Stimulated activated CD4-positive, alpha-beta T cell treated with anti-CD3 and anti-CD28 coated beads, Interleukin-2, amount 100 ng/mL, for 4 hours (primary cell): Measurements from ENCODE around the gene SLC17A7.

Source experiments
- DNase-seq: peaks from one replicate; pipeline ENCODE4 v3.0.0-alpha.2; 2020; ENCODE audit warnings: low read depth

SLC17A7 gene

DNA sequence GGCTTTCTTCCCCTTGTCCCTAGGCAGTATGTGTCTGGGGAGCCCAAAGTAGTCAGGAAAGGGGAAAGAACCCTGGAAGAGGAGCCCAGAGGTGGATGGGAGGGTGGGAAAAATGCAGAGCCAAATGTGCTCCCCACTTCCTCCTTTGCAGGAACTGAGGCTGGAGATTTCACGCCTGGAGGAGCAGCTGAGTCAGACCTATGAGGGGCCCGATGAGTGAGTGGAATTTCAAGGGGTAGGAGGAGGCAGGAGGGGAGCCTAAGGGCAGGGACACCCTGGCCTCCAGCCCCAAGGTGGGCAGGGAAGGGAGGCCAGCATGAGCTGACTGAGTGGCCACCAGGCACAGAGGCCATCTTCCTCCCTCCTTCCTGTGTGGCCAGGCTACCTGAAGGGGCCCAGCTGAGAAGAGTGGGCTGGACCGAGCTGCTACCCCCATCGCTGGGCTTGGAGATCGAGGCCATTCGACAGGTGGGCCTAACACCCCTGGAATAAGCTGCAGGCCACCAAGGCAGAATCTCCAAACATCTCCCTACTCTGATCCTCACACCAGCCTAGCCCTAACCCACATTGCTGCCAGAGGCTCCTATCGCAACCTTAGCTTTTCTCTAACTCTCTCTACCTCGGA lies 32.4 kb downstream of the SLC17A7 start:
- no peak for DNase-seq

DNA sequence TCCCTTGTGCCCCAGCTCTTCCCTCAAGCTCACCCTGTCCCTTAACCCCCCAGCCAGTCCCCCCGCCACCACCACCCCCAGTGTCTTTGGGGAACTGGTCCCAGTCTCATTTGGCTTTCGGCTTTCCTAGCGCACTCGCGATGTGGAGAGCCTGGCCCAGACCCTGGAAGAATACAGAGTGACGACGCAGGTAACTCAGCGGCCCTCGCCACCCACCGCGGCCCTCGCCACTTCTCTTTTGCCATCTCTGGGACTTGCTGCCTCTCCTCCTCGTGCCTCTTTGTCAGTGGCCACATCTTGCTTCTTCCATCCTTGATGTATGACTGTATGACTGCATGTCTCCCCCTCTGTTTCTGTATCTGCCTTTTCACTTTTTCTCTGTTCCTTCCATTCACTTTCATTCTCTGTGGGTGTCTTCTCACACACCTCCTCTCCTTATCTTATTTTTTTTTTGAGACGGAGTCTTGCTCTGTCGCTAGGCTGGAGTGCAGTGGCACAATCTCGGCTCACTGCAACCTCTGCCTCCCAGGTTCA lies 33.8 kb downstream of the SLC17A7 start:
- DNase-seq, result no peak

DNA sequence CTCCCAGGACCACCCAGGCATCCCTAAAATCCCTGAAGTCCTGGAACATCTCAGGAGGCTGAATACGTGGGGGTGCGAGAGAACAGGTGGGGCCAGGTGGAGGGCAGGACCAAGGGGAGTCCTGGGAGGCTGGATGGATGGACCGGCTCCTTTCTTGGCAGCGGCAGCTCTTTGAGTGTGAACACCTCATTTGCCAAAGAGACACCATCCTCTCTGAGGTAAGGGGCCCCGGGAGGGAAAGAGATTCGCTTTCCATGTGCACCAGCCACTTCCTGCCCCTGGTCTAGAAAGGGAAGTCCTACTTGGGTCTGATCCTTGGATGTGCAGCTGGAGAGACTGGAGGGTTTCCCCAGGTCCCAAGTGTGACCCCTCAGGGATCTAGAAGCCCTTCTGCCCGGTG lies 34.2 kb downstream of the SLC17A7 start:
- DNase-seq, result no peak

DNA sequence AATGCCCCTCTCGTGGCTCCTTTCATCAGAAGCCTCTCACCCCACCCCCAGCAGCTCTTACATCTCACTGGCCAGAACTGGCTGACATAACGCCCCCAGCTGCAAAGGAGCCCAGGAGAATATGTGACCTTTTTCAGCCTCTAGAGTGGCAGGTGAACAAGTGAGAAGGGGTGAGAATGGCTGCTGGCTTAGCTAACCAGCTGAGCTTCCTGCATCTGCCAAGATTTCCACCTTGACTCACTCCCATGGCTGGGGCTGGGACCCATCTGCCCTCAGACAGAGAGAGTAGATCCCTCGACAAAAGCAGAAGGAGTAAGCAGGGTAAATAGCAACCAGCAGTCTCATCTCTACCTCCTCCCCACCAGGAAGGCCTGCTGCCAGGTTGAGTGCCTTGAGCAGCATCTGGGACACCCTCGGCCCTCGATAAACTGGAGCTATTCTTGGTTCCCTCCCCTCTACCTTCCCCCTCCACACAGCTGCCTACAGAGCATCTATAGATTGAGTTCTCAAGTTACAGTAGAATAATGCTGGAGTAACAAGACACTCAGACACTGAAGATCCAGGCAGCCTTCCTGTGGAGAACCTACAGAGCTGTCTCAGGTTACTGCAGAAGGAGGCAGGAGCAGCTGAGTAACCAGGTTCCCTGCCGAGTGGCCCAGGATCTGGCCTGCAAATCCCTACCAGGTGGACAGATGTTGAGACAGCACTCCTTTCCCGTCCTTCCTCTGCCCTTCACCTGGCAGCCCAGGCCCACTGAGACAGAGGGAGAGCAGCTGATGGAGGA lies 37.7 kb downstream of the SLC17A7 start:
- no peak for DNase-seq

DNA sequence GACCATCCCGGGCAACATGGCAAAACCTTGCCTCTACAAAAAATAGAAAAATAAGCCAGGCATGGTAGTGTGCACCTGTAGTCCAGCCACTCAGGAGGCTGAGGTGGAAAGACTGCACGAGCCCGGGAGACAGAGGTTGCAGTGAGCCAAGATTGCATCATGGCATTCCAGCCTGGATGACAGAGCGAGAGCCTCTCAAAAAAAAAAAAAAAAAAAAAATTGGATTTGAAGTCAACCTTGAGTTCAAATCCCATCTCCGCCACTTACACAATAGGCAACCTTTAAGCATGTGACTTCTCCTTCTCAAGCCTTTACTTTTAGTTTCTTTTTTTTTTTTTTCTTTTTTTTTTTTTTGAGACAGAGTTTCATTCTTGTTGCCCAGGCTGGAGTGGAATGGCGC lies 41.3 kb downstream of the SLC17A7 start:
- DNase-seq, result no peak

DNA sequence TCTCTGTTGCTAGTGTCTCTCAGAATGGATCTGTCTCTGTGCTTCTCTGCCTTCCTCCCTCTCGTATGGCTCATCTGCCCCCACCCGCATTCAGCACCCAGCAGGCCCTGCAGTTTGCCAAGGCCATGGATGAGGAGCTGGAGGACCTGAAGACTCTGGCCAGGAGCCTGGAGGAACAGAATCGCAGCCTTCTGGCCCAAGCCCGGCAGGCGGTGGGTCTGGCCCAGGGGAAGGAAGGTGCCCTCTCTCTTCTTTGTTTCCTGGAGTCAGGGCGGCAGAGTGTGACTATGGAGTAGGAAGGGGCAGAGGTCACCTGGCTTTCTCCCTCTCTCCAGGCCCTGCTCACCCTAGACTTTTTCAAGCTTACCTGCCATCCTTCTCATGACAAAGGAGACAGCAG lies 42.4 kb downstream of the SLC17A7 start:
- DNase-seq, result no peak

DNA sequence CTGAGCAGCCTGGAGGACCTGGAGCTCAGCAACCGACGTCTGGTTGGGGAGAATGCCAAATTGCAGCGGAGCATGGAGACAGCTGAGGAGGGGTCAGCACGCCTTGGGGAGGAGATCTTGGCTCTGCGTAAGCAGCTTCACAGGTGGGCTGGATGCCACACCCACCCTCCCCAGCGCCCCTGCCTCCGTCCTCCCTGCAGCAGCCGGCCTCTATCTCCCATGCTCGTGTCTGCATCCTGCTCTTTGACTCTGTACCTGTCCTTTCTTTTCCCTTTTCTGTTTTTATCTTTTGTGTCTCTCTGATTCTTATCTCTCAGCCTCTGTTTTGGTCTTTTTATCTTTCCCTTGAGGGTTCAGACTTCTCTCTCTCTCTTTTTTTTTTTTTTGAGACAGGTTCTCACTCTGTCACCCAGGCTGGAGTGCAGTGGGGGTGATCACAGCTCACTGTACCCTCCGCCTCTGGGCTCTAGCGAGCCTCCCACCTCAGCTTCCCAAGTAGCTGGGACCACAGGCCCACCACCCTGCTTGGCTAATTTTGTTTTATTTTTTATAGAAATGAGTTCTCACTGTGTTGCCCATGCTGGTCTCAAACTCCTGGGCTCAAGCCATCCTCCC lies 43.2 kb downstream of the SLC17A7 start:
- DNase-seq, result no peak

DNA sequence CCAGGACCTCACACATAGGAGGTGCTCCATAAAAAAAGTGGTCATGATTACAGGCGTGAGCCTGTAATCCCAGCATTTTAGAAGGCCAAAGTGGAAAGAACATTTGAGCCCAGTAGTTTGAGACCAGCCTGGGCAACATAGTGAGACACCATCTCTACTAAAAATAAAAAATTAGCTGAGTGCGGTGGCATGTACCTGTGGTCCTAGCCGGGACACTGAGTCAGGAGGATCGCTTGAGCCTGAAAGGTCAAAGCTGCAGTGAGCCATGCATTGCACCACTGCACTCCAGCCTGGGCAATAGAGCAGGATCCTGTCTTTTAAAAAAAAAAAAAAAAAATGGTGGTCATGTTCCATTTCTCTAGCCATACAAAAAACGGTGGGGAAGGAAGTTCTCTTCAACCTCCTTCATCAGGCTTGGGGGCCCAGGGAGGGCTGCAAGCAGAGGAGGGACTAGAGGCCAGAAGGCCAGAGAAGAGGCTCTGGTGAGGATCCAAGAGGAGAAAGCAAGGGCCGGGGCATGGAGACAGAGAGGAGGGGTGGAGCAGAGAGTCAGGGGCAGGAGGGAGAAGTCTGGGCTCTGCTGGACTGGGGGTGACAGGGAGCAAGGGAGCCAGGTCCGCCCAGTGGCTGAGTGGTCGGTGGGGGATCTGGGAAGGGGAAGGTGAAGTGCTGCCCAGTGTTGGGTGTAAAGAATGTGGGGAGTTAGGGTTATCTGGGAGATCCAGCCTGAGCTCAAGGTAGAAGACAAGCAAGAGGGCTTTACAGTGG lies 44.4 kb downstream of the SLC17A7 start:
- no peak for DNase-seq

DNA sequence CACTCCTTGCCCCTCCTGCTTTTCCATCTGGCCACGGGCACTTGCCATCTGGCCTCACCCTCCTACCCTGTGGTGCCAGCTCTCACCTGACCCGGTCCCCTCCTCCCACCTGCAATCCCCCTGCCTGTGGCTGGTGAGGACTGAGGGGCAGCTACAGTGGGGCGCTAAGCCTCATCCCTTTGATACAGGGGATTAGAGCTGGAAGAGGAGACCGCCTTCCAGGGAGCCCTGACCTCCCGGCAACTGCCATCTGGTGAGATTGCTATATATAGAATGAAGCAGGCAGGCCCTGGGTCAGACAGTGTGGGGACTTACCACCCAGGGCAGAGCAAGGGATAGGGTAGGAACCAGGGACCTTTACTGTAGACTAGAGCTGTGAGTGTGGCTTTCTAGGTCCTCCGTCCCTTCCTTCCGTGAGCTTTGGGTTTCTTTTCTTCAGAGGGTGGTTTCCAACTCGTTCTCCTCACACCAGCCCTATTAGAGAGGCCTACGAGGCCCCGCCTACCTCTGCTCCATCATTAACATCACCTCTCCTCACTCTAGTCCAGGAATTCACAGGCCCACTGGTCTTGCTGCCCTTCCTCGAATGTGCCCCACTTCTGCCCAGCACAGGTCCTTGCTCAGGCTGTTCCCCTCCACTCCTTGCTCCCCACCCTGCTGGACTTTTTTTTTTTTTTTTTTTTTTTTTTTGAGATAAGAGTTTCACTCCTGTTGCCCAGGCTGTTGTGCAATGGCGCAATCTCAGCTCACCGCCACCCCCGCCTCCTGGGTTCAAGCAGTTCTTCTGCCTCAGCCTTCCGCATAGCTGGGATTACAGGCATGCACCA lies 45.5 kb downstream of the SLC17A7 start:
- no peak for DNase-seq

DNA sequence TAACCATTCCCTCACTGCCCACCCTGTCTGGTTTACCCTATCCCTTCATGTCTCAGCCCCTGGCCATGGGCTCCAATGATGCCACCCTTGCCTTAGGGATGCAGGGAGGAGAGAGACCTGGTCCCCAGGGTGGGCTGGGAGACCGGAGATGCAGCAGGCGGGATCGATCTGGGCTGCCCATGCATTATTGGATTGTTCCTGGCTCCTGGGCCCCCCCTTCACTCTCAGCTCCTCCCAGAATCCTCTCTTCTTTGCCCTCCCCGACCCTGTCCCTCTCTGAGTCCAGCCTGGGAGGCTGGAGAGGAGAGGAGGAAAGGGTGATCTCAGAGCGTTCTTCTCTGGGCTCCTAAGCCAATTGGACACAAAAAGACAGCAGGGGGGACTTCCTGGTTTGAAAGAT lies 47.4 kb downstream of the SLC17A7 start:
- no peak for DNase-seq

DNA sequence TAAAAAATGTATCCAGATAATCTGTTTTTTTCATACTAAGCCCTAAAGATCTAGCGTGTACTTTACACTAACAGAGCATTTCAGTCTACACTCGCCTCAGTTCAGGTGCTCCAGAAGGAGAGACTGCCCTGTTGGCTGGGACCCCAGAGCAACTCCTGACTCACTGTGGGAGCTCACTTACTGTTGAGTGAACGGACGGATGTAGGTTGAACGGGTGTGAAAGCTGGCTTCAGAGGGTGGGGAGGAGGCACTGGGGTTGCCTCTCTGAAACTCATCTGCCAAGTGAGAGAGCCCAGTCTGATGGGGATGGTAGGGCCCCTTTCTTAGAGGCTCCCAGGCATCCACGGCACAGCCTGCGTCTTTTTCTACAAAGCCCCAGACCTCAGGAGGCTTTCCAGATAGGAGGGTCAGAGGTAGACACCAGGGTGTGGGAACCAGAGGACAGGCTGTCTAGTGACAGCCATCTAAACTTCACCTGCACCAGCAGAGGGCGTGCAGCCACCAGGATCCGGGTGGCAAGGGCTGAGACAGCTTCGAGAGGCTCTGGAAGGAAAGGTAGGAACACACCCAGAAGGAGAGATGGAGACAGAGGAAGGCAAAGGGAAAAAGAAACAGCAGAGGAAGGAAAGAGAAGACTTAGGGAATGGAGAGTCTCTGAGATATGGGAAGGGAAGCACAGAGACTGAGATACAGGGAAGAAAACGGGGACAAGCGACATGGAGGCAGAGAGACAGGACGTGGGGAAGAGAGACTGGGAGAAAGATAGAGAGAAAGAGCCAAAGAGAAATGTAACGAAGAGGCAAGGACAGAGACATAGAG lies 49.5 kb downstream of the SLC17A7 start:
- peak; percentile 67 for DNase-seq

DNA sequence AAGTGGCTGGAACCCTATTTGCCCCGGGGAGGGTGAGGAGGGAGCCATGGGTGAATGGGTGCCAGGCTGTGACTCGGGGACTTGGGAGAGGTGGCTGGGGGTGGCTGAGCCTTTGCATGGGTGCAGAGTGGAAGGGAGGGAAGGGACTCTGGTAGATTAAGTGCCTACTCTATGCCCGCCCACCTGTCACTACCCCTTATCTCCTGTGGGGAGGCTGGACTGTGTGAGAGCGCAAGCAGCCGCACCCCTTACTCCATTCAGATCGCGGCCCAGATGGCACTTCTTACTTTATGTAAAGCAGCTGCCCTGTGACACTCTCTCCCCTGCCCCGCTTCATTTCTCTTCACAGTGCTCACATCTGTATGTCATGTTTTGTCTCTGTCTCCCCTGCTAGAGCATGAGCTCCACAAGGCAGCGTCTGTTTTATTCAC lies 50.4 kb downstream of the SLC17A7 start:
- no peak for DNase-seq

DNA sequence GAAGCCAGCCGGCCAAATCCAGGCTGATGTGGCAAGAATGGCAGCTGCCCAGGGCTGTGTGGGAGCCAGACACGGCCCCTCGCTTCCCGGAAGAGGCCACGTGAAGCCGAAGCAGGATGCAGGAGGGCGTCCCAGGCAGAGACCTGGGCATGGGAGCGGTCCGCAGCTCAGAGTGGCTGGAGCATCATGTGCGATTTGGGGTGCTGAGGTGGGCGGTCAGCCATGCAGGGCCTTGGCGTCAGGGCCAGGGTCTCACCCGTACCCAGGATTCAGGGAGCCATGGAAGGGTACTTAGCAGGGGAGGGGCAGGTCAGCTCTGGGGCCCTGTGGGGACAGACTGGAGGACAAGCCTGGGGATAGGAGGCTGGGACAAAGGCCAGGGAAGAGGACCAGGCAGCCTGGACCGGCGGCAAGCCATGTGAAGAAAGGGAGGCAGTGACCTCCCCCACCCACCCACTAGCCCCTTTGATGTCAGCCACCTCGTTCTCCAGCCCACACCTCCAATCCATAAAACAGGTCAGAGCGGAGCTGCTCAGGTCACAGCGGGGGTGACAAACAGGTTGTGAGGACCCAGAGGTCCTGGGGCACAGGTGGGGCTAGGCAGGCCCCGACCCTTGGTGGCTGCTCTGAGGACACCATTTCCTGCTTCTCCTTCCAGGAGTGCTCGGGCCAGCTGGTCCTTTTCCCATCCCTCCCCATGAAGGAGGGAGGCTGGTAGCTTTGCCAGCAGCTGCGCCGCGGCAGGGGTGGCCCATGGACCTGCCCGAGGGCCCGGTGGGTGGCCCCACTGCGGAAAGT lies 51.0 kb downstream of the SLC17A7 start:
- no peak for DNase-seq

DNA sequence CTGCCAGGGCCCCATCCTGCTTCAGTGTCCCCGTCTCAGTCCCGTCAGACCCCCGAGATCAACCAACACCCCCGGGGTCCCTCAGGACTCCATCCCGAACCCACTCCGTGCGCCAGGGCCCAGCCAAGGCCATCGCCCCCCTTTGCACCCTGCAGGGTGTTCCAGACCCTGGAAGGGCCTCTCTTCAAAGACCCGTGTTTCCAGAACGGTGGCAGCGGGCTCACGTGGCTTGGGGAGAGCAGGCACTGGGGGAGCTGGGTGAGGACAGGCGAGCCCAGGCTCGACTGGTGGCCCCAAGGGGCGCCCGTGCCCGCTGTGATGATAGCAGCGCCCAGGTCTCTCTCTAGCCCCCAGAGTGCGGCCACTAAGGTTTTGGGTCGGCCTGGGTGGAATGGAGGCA lies 51.9 kb downstream of the SLC17A7 start:
- DNase-seq, result no peak

DNA sequence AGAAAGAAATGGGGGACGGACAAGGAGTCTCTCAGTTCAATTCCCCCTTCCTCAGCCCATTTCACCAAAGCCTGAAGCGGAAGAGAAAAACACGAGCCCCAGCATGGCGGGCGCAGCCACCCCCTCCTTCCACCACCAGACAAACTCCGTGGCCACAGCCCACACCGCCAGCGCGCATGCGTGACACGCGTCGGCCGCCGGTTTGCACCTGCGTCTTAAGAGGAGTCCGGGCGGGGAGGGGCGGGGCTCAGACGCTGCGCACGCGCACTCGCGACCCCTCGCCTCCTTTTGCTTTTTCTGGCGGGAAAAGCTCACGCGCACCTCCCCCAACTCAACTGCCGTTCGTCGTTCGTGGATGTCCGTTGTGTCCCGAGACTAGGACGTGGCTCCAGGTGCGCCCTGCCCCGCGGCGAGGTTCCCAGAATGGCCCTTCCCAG lies 53.4 kb downstream of the SLC17A7 start, which contains the start of gene KASH5:
Gene KASH5 (plus strand): TSS at position 314 of the 437 bp plus-strand sequence. CDS start 2,635 bp downstream, outside the sequence.
- DNase-seq, result peak; percentile 89

DNA sequence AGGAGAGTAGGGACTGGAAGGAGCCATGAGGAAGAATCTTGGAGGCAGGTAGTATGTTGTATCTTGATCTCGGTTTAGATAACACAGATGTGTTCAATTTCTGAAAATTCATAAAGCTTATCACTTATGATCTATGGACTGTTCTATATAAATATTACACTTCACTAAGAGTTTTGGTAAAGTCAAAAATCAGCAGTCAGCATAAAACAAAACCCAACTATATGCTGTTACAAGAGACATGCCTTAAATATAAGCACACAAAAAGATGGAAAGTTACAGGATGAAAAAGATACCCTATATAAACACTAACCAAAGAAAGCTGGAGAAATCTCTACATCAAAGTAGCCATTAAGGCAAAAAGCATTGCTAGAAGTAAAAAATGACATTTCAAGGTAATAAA lies 57.7 kb downstream of the SLC17A7 start:
- no peak for DNase-seq

DNA sequence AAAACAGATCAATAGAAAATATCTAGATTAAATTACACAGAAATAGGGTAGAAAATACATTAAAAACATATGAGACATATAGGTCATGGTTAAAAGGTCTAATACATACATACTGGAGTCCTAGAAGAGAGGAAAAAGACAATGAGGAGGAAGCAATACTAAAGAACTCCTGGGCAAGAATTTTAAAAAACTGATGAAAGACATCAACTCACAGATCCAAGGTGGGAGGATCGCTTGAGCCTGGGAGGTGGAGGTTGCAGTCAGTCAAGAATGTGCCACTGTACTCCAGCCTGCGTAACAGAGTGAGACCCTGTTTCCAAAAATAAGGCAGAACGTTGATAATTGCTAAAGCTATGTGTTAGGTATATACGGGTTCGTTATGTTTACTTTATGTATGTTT lies 58.7 kb downstream of the SLC17A7 start:
- no peak for DNase-seq

DNA sequence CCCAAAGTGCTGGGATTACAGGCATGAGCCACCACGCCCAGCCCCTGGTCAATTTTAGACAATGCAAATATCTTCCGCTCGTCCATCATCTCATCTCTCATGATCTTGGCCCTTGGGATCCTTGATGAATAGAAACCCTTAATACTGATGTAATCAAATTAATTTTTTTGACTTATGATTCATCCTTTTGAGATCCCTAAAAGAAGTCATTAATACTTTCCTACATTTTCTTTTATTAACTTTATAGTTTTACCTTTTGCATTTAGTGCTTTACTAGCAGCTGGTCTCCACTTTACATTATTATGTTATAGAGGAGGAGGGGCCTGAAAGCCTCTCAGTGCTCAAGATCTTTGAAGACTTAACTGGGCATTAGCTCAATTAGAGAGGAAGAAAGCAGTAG lies 60.9 kb downstream of the SLC17A7 start:
- no peak for DNase-seq
